Stimulated activated CD4-positive, alpha-beta T cell treated with anti-CD3 and anti-CD28 coated beads, Interleukin-1b, Interleukin-23, amount 100 ng/mL, for 48 hours (primary cell): ENCODE data around the gene SGSH.
"Not testable (repeated sequence)": the region's sequence is repeated elsewhere in the genome, so short reads cannot be mapped to it uniquely, and the experiment has no call there.

Experiments used
- DNase-seq: peaks from one replicate; pipeline ENCODE4 v3.0.0-alpha.2; 2020

SGSH gene

DNA sequence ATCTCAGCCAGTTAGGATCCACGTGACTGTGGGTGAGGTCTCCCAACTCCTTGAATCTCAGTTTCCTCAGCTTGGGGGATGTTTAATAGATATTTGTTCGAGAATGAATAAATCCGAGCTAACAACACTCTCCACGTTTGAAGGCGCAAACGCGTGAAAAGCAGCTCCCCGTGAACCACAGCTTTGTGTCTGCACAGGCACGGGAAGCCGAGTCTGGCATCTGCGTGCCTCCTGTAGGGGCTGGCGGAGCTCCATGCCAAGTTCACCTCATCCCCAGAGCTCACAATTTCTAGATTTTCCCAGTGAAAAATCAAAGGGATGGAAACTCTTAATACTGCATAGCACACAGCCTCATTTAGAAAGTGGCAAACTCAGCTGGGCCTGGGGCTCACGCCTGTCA, 14.3 kb downstream of the SGSH start:
- DNase-seq, result no peak

DNA sequence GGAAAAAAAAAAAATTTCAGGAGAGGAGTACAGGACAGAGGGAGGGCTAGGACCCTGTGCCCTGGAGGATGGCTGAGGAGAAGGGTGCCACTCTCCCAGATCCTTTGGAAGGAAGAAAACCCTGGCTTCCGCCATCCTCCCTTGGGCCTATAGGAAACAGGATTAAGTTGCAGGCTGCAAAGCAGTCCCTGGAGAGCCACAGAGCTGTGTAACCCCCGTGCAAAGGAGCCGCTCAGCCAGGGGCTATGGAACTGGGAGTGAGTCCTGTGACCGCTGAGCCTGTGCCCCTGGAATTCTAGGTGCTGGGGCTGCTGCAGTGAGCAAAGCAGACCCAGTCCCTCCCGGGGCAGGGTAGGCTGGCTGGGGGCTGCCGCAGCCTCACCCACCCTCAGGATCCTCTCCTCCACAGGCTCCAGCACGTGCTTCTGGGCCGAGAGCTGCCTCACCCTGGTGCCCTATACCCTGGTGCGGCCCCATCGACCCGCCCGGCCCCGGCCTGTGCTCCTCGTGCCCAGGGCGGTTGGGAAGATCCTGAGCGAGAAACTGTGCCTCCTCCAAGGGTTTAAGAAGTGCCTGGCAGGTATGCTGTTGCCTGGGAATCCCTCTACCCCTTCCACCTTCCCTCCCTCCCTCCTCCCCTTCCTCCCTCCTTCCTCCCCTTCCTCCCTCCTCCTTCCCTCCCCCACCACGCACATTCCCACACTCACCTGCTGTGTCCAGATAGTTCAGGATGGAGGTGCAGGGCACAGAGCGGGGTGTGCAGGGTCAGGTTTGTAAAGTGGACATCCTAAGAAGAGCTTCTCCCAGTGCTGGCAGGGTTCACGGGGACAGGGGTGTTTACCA, 15.3 kb downstream of the SGSH start:
- no peak for DNase-seq

DNA sequence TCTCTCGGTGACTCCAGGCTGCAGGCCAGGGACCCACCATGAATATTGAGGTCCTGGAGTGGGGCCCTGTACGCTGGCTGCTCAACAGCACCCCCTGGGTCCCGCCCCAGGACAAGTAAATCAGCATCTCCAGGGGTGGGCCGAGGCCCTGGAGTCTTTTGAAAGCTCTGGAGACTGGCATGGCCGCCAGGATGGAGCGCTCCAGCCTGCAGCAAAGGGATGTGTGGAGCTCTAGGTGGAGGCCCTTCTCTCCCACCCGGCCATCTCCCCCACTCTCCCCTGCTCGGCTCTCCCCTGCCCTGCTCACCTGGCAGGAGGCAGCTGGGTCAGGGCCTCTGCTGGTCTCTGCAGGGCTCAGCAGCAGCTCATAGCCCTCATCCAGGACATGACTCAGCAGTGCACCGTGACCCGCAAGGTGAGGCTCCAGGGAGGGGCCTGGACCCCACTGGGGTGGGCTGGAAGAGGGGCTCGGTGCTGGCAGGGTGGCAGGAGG, 16.6 kb downstream of the SGSH start:
- DNase-seq, result no peak

DNA sequence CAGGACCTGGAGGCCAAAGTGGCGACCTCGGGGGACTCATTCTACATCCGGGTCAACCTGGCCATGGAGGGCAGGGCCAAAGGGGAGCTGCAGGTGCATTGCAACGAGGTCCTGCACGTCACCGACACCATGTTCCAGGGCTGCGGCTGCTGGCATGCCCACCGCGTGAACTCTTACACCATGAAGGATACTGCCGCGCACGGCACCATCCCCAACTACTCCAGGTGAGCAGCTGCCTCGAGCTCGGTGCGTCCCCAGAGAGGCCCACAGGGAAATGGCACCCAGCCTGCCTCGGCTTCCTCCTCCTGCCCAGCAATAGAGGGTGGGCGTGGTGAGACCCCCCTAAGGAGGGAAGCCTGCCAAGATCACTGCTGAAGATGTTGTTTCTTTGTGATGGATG, 17.9 kb downstream of the SGSH start:
- no peak for DNase-seq

DNA sequence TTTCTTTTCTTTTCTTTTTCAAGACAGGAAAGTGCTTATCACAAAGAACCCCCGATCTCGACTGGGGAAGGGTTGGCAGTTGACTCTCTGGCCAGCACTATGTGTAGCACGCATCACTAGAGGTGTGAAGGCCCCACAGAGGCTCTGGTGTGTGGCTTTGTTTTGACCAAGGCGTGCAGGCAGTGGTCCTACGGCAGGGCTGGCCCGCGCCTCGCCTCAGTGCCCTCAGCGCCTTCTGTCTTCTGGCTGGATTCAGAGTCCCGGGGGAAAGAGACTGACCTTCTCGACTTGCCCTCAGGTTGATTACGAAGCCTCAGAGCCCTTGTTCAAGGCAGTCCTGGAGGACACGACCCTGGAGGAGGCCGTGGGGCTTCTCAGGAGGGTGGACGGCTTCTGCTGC, 18.7 kb downstream of the SGSH start:
- DNase-seq, result no peak

DNA sequence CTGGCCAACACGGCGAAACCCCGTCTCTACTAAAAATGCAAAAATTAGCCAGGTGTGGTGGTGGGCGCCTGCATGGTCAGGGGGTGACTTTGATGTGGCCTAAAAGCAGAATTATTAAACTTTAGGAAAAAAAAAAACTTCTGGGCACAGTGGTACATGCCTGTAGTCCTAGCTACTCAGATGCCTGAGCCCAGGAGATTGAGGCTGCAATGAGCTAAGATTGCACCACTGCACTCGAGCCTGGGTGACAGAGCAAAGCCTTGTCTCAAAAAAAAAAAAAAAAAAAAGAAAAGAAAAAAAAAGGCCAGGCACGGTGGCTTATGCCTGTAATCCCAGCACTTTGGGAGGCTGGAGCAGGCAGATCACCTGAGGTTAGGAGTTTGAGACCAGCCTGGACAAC, 20.8 kb downstream of the SGSH start:
- not testable (repeated sequence) for DNase-seq

DNA sequence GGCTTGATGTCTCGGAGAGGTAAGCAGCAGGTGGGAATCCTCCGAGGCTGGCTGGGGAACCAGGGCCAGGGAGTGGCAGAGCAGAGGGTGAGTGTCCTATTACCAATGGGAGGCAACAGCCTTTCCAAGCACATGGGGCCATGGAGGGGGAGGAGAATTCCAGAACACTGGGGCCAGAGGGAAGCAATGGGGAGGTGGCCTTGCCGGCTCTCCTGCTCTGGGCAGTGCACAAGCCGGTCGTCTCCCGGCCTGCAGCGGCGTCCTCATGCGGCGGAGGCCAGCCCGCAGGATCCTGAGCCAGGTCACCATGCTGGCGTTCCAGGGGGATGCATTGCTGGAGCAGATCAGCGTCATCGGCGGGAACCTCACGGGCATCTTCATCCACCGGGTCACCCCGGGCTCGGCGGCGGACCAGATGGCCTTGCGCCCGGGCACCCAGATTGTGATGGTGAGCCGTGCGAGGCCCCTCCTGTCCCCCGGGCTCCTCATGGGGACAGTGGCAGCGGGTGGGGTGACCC, 21.9 kb downstream of the SGSH start:
- DNase-seq, result no peak

DNA sequence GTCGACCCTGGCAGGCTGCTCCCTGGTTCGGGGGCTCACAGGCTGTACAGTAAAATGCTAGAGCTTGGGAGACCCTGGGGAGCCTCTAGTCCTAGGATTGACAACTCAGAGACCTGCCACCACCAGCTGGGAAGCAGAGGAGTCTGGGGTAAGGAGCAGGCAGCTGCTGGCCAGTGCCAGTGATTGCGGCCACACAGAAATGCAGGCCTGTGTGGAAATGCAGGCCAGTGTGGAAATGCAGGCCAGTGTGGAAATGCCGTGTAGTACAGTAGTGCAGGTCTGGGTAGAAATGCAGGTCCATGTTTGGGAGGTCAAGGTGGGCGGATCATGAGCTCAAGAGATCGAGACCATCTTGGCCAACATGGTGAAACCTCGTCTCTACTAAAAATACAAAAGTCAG, 23.5 kb downstream of the SGSH start:
- no peak for DNase-seq

DNA sequence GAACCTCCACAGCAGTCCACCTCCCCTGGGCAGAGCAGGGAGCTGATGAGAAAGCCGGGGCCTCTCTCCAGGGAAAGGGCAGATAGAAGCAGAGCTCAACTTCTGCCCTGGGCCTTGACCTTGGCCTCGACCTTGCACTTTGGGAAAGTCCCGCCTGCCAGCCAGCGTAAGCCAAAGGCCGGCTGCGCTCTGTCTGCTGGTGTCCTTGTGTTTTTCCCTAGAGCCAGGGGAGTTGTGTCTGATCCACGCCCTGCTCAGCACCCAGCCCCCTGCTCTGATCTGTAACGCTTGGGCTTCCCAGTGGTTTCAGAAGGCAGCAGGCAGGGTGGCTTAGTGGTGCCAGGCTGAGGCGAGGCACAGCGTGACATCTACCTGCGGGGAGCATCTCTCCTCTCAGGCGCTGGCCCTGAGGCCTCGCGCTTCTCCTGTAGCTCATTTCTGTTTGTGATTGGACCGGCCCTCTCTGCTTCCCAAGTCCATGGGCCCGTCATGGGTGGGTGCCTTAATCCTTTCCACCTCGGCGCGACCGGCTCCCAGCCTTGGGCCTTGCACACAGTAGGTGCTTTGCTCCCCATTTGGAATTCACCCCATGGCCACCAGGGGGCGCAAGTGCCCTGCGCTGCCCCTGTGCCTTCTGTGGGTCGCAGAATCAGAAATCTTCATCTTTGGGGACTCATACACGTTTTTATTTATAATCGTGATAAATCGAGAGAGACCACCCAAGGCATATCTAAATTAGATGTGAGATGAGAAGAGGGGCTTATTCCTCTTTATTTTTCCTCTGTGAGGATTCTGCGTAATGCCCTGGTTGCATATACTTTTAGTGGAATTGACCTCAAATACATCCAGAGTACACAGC, 24.2 kb downstream of the SGSH start:
- peak; percentile 47 for DNase-seq

DNA sequence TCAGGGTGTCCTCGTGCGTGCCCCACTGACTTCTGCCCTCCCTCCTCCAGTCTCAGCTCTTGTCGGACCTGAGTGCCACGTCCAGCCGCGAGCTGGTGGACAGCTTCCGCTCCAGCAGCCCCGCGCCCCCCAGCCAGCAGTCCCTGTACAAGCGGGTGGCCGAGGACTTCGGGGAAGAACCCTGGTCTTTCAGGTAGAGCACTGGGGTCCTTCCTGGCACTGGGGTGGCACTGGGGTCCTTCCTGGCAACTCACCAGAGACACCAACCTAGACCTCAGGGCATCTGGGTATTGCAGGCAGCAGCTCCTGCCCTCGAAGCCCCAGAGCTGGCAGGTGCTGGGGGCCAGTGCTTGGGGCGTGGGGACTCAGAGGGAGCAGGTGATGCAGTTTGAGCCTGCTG, 25.0 kb downstream of the SGSH start:
- DNase-seq, result no peak

DNA sequence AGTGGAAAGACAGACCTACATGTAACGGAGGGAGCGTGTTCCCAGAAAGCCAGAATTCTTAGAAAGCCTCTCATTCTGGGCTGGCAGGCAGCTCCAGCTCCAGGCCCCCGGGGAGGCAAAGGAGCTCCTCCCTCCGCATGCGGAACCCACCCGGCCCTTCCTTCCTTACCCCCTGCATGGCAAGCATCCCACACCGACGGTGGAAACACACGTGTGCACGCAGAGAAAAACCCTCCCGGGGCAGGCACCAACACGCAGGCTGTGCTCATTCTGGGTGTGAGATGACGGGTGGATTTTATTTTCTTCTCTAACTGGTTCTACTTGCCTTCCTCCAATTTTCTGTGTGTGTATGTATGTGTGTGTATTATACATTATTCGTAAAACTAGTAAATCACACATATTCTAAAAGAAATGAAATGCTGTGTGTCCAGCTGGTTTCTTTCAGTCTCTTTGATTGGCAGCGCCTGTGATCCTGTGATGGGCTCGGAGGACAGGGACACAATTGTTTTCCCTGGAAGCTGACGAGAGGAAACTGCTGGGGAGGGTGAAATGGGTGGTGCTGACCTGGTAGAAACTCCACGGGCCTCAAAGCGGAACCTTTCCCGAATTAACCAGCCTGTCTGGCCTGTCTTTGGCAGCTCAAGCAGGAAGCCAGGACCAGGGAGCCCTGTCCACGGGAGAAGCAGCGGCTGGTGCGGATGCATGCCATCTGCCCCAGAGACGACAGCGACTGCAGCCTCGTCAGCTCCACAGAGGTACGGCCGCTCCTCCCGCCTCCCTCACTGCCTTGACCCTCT, 28.1 kb downstream of the SGSH start:
- no peak for DNase-seq

DNA sequence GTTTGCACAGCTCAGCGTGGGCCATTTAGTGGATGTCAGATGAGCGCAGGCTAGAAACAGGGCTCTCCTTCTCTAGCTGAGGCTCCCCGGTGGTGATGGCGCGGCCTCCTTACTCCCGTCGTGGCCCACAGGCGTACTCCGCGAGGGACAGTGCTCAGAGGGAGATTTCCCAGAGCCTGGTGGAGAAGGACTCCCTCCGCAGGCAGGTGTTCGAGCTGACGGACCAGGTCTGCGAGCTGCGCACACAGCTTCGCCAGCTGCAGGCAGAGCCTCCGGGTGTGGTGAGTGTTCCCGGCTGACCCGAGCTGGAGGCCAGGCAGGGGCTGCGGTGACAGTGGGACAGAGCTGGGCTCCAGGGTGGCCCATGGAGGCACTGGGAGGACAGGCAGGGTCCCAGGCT, 28.9 kb downstream of the SGSH start:
- DNase-seq, result no peak

DNA sequence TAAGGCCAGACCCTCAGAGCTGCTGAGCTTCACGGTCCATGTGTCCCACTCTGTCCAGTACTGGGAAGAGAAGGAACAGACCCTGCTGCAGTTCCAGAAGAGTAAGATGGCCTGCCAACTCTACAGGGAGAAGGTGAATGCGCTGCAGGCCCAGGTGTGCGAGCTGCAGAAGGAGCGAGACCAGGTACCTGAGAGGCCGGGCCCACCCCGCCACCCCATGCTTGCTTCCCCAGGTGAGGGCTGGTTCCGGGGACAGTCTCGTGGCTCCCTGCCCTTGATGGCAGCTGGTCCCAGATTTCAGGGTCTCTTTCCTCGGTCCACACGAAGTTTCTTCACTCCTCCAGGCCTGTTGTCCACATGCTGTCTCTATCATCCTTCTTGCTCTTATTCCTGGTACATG, 29.4 kb downstream of the SGSH start:
- no peak for DNase-seq

DNA sequence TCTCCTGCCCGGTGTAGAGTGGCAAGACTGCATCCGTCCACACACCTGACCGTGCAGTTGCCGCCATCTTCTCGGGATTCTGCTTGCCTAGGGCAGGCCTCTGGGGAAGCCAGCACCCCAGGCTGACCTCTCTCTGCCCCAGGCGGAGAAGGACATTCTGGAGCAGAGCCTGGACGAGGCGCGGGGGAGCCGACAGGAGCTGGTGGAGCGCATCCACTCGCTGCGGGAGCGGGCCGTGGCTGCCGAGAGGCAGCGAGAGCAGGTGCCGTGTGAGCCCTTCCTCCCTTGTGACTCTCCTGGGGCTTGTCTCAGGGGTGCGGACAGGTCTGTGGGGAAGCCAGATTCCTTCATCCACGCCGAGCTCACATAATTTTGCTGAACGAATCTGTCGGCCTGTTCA, 30.5 kb downstream of the SGSH start:
- no peak for DNase-seq

DNA sequence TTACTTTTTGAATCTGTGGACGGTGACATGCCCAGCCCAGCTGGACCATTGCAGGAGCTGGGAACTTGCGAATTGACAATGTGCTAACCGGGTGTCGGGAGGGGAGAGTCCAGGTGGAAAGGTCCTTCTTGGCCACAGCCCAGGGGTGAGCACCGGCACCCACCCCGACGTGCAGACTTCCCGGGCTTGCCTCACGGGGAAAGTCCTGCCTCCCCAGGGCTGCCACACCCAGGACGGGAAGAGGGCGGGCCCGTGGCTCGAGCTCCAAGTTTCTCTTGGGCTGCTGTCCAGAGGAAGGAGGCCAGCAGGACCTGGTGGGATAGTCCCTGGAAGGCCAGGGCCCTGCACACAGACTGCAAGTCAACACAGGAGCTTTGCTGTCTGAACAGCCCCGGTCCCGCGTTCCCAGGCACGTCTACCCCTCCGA, 32.6 kb downstream of the SGSH start:
- DNase-seq, result no peak

DNA sequence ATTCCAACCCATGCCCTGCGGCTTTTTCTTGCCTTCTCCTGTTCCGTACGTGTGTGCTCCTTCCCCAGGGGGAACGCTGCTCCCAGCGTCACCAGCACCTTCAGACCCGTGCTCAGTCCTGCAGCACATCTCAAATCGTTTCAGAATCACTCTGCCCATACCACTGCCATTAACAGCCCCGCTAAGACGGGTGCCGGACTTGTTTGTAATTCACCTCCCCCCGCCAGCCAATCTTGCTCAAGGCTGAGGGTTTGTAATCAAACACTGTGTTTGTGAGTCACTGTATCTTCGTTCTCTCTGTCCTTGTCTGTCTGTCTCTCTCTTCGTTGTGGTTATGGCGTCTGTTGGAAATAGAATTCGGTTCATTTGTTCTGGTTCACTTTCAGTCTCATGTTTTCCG, 33.0 kb downstream of the SGSH start:
- DNase-seq, result no peak

DNA sequence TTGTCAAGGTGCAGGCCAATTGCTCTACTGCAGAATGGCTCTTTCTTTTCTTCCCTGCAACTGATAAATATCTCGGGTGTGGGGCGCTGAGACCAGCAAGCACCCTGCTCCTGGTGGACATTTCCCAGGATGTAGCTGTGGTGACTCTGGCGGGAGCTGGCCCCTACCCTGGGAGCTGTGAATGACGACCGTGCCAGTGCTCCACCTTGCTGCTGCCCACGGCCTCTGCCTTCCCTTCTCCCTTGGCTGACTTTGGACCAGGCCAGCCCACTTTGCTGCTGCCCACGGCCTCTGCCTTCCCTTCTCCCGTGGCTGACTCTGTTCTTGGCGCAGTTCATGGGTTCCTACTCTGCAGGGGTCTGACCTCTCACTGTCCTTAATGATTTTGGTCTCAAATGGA, 34.2 kb downstream of the SGSH start:
- DNase-seq, result no peak

DNA sequence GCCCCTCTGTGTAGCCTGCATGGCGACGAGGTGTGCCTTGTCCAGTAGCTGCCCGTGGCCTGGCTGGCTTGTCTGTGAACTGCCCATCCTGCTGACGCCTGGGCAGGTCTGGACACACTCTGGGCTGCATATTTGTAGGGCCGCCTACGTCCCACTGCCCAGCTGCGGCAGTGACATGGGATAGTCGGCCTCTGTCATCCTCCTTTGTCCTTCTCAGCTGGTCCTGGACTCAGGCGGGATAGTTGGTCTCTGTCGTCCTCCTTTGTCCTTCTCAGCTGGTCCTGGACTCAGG, 35.8 kb downstream of the SGSH start:
- no peak for DNase-seq

DNA sequence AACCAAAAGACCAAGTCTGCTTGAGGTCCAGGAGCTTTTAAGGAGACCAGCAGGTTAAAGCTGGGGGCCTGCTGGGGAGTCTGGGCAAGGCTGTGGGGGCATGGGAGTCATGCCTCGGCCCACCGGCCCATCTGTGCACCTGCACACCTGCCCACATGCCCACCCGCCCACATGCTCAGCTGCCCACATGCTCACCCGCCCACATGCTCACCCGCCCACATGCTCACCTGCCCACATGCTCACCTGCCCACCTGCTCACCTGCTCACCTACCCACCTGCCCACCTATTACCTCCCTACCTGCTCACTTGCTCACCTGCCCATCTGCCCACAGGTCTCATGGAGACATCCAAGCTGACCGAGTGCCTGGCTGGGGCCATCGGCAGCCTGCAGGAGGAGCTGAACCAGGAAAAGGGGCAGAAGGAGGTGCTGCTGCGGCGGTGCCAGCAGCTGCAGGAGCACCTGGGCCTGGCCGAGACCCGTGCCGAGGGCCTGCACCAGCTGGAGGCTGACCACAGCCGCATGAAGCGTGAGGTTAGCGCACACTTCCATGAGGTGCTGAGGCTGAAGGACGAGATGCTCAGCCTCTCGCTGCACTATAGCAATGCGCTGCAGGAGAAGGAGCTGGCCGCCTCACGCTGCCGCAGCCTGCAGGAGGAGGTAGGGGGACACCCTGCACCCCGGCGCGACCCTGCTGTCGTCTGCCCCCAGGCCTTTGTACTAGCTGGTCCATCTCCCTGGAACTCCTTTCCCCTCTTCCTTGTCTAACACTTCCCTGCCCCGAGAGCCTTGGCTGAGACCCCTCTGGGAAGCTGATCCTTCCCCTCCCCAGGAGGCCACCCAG, 36.3 kb downstream of the SGSH start:
- DNase-seq, result no peak

DNA sequence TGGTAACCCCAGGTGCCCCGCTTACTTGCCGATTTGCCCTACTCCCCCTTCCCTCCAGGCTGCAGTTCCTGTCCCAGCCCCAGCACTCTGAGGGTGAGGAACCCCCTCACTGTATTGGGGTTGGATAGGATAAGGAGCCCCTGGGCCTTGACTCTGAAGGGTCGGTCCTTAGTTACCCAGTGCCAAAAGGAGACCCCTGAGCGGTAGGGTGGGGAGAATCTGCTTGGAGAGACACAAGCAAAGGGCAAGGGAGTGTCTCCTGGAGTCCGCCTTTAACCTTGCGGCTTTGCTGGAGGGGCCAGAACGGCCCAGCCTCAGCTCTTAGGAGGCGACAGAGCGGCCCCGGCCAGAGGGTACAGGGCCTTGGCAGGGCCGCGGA, 37.3 kb downstream of the SGSH start:
- DNase-seq, result no peak

DNA sequence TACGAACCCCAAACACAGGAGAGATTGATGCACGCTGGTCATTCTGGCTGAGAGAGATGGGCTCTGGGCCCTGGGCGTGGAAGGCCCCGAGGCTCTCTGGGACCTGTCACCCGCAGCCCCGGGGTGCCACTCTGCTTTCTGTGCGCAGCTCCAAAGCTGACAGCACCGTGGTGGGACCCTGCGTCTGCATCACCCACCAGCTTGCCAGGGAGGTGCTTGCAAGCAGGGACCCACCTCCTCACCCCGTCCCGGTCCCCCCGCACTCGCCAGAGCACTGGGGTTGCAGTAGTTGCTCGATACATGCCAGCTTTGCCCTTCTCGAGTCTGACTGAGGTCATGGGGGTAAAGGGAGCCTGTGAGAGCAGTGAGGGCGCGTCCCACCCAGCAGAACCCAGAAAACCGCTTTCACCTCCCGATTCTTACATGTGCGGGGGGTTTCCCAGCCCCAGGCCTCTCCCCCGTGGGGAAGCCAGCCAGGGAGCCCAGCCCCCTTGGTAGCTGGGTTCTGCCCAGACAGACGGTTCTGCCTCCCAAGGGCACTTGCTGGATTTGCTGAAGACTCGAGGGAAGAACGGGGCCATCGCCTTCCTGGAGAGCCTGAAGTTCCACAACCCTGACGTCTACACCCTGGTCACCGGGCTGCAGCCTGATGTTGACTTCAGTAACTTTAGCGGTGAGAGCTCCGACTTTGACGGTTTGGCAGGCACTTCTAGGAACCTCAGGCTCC, 37.9 kb downstream of the SGSH start:
- no peak for DNase-seq

DNA sequence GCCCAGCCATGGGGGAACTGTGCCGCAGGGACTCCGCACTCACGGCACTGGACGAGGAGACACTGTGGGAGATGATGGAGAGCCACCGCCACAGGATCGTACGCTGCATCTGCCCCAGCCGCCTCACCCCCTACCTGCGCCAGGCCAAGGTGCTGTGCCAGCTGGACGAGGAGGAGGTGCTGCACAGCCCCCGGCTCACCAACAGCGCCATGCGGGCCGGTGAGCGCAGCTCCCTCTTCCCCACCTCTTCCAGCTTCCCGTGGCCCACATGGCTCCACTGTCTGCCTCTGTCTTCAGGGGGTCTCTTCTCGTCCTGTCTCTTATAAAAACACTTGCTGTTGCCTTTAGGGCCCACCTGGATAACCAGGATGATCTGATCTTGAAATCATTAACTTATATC, 38.7 kb downstream of the SGSH start:
- DNase-seq, result no peak
